ENCODE results near the gene CCDC183.

DNA sequence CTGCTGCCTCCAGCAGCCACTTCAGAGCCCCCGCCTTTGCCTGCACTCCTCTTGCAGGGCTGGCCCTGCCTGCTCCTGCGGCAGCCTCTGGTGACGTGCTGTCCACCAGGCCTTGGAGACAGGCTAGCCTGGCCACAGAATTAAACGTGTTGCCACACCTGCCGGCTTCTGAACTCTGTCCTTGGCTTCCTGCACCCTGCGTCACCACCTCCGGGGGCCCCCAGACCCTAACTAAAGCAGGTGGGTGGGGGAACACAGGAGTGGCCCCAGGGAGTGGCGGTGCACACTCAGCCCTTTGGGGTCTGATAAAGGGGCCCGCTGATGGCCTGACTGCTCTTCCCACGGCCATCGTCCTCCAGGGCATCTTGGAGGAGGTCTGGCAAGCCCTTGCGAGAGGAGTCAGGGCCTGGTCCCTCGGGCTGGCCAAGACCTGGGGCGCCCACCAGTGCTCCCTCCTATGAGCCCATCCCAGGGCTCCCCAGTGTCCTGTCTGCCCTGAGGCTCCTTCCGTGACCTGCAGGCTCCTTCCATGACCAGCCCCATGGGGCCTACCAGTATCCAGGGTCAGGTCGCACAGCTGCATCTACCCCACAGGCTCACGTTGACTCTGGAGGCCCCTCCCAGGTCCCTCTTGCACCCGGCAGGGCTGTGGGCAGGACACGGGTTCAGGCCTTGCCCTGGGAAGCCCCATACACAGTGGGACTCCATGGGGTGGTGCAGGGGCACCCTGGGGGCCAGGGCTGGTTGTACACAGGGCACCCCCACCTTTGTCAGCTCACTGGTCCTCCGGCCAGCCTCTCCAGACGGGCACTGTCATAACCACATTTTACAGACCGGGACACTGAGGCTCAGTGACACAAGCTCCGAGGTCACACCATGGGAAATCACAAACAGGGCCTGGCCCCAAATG is 55.0 kb downstream of the CCDC183 start:
- TF ChIP-seq, protein P1, sequence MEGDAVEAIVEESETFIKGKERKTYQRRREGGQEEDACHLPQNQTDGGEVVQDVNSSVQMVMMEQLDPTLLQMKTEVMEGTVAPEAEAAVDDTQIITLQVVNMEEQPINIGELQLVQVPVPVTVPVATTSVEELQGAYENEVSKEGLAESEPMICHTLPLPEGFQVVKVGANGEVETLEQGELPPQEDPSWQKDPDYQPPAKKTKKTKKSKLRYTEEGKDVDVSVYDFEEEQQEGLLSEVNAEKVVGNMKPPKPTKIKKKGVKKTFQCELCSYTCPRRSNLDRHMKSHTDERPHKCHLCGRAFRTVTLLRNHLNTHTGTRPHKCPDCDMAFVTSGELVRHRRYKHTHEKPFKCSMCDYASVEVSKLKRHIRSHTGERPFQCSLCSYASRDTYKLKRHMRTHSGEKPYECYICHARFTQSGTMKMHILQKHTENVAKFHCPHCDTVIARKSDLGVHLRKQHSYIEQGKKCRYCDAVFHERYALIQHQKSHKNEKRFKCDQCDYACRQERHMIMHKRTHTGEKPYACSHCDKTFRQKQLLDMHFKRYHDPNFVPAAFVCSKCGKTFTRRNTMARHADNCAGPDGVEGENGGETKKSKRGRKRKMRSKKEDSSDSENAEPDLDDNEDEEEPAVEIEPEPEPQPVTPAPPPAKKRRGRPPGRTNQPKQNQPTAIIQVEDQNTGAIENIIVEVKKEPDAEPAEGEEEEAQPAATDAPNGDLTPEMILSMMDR (IDR thresholded peaks at IDR 0.05; ENCODE audit: low read depth, low read length, poor library complexity, severe bottlenecking), result no peak
- no peak for TF ChIP-seq EZH2phosphoT487 (IDR thresholded peaks at IDR 0.05; ENCODE audit: borderline replicate concordance, low read length)

All from DOHH2 (cell line).